Left cardiac atrium (tissue), 4 donors: ENCODE data around the gene MRPL4. TPM values are rescaled to one million over a fixed set of nuclear protein-coding genes. Genes with fewer than 3 reads are reported as not detected.
"Not testable (repeated sequence)": the region's sequence is repeated elsewhere in the genome, so short reads cannot be mapped to it uniquely, and the experiment has no call there.

Source experiments
- ATAC-seq, 2 donors: fragments of 200-7000 bp; cut with Tn5 transposase; one replicate each; pipeline ENCODE4 v1.9.1; 2020; ENCODE audit warnings: mild to moderate bottlenecking in 2 of 2, moderate library complexity in 2 of 2
- DNase-seq: peaks from one replicate; pipeline ENCODE4 v3.0.0-alpha.2; 2020
- intact Hi-C, 2 donors: fragments of 100-400 bp; cut with DNase I; formaldehyde crosslinking; loops; one replicate each; pipeline versions ENCODE4 v1.14.1 to v1.15.1; 2022 to 2023
- total RNA-seq, 2 donors: library from RNA; stranded (reverse); fragmentation: NEBNext Ultra II Directional; extraction: Animal tissue kit (Norgen Biotek cat#: 25700); gene quantifications; one replicate each; pipeline ENCODE4 v1.2.1, GENCODE V29; 2021
- donor health status: DM: no; HTN: yes; CAD: no.
- donor health status: DM: no; HTN: yes; CAD: no; lungs with severe emphysema.
- donor health status: DM: yes; HTN: yes; CAD: no.
- donor health status: Dilated cardiomyopathy.

Gene MRPL4
- total RNA-seq, 2 donors from 2014 or later = 60.2 to 68.5 TPM

GRCh38 chr19:10227026-10227971 lies 24.7 kb upstream of the MRPL4 start:
- intact Hi-C loops = no loop called here
- ATAC-seq = peak in 1 of 2 donors; percentile 8
- DNase-seq = peak; percentile 65

GRCh38 chr19:10228393-10228792 lies 23.6 kb upstream of the MRPL4 start:
- intact Hi-C loops = loop anchor here in 1 of 2 donors (2.0 kb wide), 1 partner anchor 22 kb away; no protein-coding TSS in a partner anchor
- no peak for ATAC-seq
- no peak for DNase-seq

GRCh38 chr19:10228920-10229319 lies 23.1 kb upstream of the MRPL4 start:
- ATAC-seq (no peak), DNase-seq (no peak)
- intact Hi-C loops = loop anchor here in 1 of 2 donors (2.0 kb wide), 1 partner anchor 22 kb away; no protein-coding TSS in a partner anchor

- ATAC-seq (peak; percentile 17 to 47), DNase-seq (peak; percentile 69)
- intact Hi-C loops = no loop called here
Observed at GRCh38 chr19:10230173-10230860, 21.7 kb upstream of the MRPL4 start.

GRCh38 chr19:10230861-10231611 lies 21.0 kb upstream of the MRPL4 start, which contains the start of gene S1PR2:
TSS of gene S1PR2 (minus strand) at chr19:10231331. CDS start at chr19:10224905, 6,426 bp downstream.
- intact Hi-C loops = no loop called here
- DNase-seq (peak; percentile 88), ATAC-seq (peak; percentile 74 to 80)

GRCh38 chr19:10231612-10232228 lies 20.3 kb upstream of the MRPL4 start:
- no peak for DNase-seq
- ATAC-seq = no peak
- intact Hi-C loops = no loop called here

- ATAC-seq (no peak), DNase-seq (no peak)
- intact Hi-C loops = no loop called here
Observed at GRCh38 chr19:10233946-10234345, 18.1 kb upstream of the MRPL4 start.

GRCh38 chr19:10235003-10235402 lies 17.0 kb upstream of the MRPL4 start:
- ATAC-seq = no peak
- no peak for DNase-seq
- intact Hi-C loops = no loop called here

GRCh38 chr19:10235409-10235808 lies 16.6 kb upstream of the MRPL4 start:
- DNase-seq, ATAC-seq, intact Hi-C loops: not testable (repeated sequence)

GRCh38 chr19:10237702-10238101 lies 14.3 kb upstream of the MRPL4 start:
- ATAC-seq (no peak), DNase-seq (no peak)
- intact Hi-C loops = no loop called here

- DNase-seq (peak; percentile 69), ATAC-seq (peak; percentile 66 to 81)
- intact Hi-C loops = no loop called here
Observed at GRCh38 chr19:10238172-10238783, 13.7 kb upstream of the MRPL4 start.

GRCh38 chr19:10241826-10242449 lies 10.1 kb upstream of the MRPL4 start:
- DNase-seq, ATAC-seq: not testable (repeated sequence)
- intact Hi-C loops = loop anchor here in 1 of 2 donors (10.0 kb wide), 1 partner anchor 47 kb away; the partner anchor contains the start of gene DNMT1

GRCh38 chr19:10243606-10244005 lies 8.4 kb upstream of the MRPL4 start:
- ATAC-seq (no peak), DNase-seq (no peak)
- intact Hi-C loops = loop anchor here in 1 of 2 donors (10.0 kb wide), 1 partner anchor 49 kb away; the partner anchor contains the start of gene DNMT1

GRCh38 chr19:10245189-10245939 lies 6.7 kb upstream of the MRPL4 start:
- DNase-seq (no peak), ATAC-seq (no peak)
- intact Hi-C loops = loop anchor here in 1 of 2 donors (10.0 kb wide), 1 partner anchor 51 kb away; the partner anchor contains the start of gene DNMT1

- ATAC-seq (no peak), DNase-seq (no peak)
- intact Hi-C loops = loop anchor here in 1 of 2 donors (10.0 kb wide), 1 partner anchor 52 kb away; the partner anchor contains the start of gene DNMT1
Observed at GRCh38 chr19:10246511-10246910, 5.5 kb upstream of the MRPL4 start.

- ATAC-seq = no peak
- DNase-seq = no peak
- intact Hi-C loops = loop anchor here in 1 of 2 donors (5.0 kb wide), 1 partner anchor 320 kb away; no protein-coding TSS in a partner anchor
Observed at GRCh38 chr19:10252707-10253106, 693 bp downstream of the MRPL4 start.

- DNase-seq (no peak), ATAC-seq (no peak)
- intact Hi-C loops = loop anchor here in 1 of 2 donors (5.0 kb wide), 1 partner anchor 322 kb away; no protein-coding TSS in a partner anchor
Observed at GRCh38 chr19:10254244-10254643, 2.2 kb downstream of the MRPL4 start.
